Hepatic stellate cell (primary cell): Measurements from ENCODE around the gene UBL7.

Source experiments
- DNase-seq: peaks from one replicate; pipeline ENCODE4 v3.0.0; 2011; ENCODE audit warnings: low spot score

UBL7 gene

GRCh38 chr15:74441248-74441941, 19.6 kb downstream of the UBL7 start:
- DNase-seq: no peak

- DNase-seq: peak; percentile 82
Measured at GRCh38 chr15:74438721-74439316, 22.1 kb downstream of the UBL7 start.

GRCh38 chr15:74438206-74438605, 22.8 kb downstream of the UBL7 start:
- DNase-seq: no peak

GRCh38 chr15:74434263-74435136, 26.5 kb downstream of the UBL7 start:
- DNase-seq: no peak

- DNase-seq: peak; percentile 97
Measured at GRCh38 chr15:74433592-74434262, 27.2 kb downstream of the UBL7 start, which contains the start of gene SEMA7A. TSS of gene SEMA7A (minus strand) at chr15:74433958. CDS start at chr15:74433918, 40 bp downstream.

- no peak for DNase-seq
Measured at GRCh38 chr15:74432968-74433591, 27.9 kb downstream of the UBL7 start.

- DNase-seq: no peak
Measured at GRCh38 chr15:74432271-74432967, 28.5 kb downstream of the UBL7 start.

- DNase-seq: no peak
Measured at GRCh38 chr15:74431645-74432044, 29.3 kb downstream of the UBL7 start.

GRCh38 chr15:74431116-74431515, 29.8 kb downstream of the UBL7 start:
- no peak for DNase-seq

- no peak for DNase-seq
Measured at GRCh38 chr15:74430510-74430951, 30.4 kb downstream of the UBL7 start.

GRCh38 chr15:74429781-74430400, 31.1 kb downstream of the UBL7 start:
- no peak for DNase-seq

GRCh38 chr15:74428970-74429780, 31.8 kb downstream of the UBL7 start:
- no peak for DNase-seq

GRCh38 chr15:74428442-74428787, 32.5 kb downstream of the UBL7 start:
- DNase-seq: no peak

- no peak for DNase-seq
Measured at GRCh38 chr15:74427607-74428441, 33.1 kb downstream of the UBL7 start.

GRCh38 chr15:74426404-74427281, 34.3 kb downstream of the UBL7 start:
- DNase-seq: no peak

- no peak for DNase-seq
Measured at GRCh38 chr15:74425630-74426029, 35.3 kb downstream of the UBL7 start.

- no peak for DNase-seq
Measured at GRCh38 chr15:74424901-74425528, 35.9 kb downstream of the UBL7 start.
